AG20443 (cell line): ENCODE measurements around the gene GZMM.

Experiments used
- DNase-seq: peaks from one replicate; pipeline ENCODE4 v3.0.0; 2012; ENCODE audit warnings: low spot score, mixed read lengths

Gene GZMM

GRCh38 chr19:543910-544608 is at the start of gene GZMM:
Gene GZMM (plus strand): TSS chr19:544053. CDS start chr19:544072, 19 bp downstream.
- no peak for DNase-seq

- no peak for DNase-seq
Measured at GRCh38 chr19:494171-495080, 49.4 kb upstream of the GZMM start.

- DNase-seq, result no peak
Measured at GRCh38 chr19:495081-495401, 48.8 kb upstream of the GZMM start.

- peak; percentile 62 for DNase-seq
Measured at GRCh38 chr19:495402-496111, 48.3 kb upstream of the GZMM start.

GRCh38 chr19:496112-496665 is 47.7 kb upstream of the GZMM start, which contains the start of gene MADCAM1:
Gene MADCAM1 (plus strand): TSS chr19:496486. CDS start chr19:496500, 14 bp downstream.
- no peak for DNase-seq

GRCh38 chr19:496986-497385 is 46.9 kb upstream of the GZMM start:
- no peak for DNase-seq

GRCh38 chr19:497491-497868 is 46.4 kb upstream of the GZMM start:
- no peak for DNase-seq

GRCh38 chr19:497869-498510 is 45.9 kb upstream of the GZMM start:
- no peak for DNase-seq

GRCh38 chr19:498511-498891 is 45.4 kb upstream of the GZMM start:
- DNase-seq, result no peak

GRCh38 chr19:498977-499623 is 44.8 kb upstream of the GZMM start:
- DNase-seq, result no peak

GRCh38 chr19:501646-502045 is 42.2 kb upstream of the GZMM start:
- no peak for DNase-seq

GRCh38 chr19:504616-505015 is 39.2 kb upstream of the GZMM start:
- no peak for DNase-seq

- DNase-seq, result peak; percentile 99
Measured at GRCh38 chr19:506404-507285, 37.2 kb upstream of the GZMM start.

- peak; percentile 89 for DNase-seq
Measured at GRCh38 chr19:507286-508203, 36.3 kb upstream of the GZMM start, which contains the start of gene TPGS1. Gene TPGS1 (plus strand): TSS chr19:507497. CDS start chr19:507507, 10 bp downstream.

GRCh38 chr19:508204-509150 is 35.4 kb upstream of the GZMM start:
- DNase-seq, result no peak

- DNase-seq, result peak; percentile 87
Measured at GRCh38 chr19:510606-511100, 33.2 kb upstream of the GZMM start.

GRCh38 chr19:511101-511851 is 32.6 kb upstream of the GZMM start:
- no peak for DNase-seq
